A549 (cell line): ENCODE results near the gene YIPF3. TPM values are rescaled to one million over a fixed set of nuclear protein-coding genes. Genes with fewer than 3 reads are reported as not detected.
A peak's percentile ranks its signal among the peaks of the same experiment; 100 is the strongest.

Source experiments
- ATAC-seq, 2 experiments: fragments of 200-7000 bp in 1 of 2; fragments of >200 bp in 1 of 2; cut with Nextera tagmentation in 1 of 2; cut with Tn5 transposase in 1 of 2; 3 replicates each; pipeline versions ENCODE4 v1.8.0 to v1.9.1; 2018 to 2020; ENCODE audit warnings: mild to moderate bottlenecking in 1 of 2, moderate library complexity in 1 of 2
- CTCF ChIA-PET: fragments of 300-600 bp; sonication (Branson Sonifier 250); formaldehyde crosslinking; extraction: SDS; loops from one replicate; lab custom pipeline; 2021; ENCODE audit warnings: antibody characterized with exemption, inconsistent platforms; lab: Yijun Ruan, JAX
- POLR2A ChIA-PET: fragments of 350-600 bp; formaldehyde crosslinking; extraction: SDS; loops from one replicate; lab custom pipeline; 2021; ENCODE audit warnings: antibody characterized with exemption, inconsistent platforms; lab: Yijun Ruan, JAX
- DNase-seq, 2 experiments: peaks; one replicate each; pipeline versions ENCODE4 v3.0.0 to v3.0.0-alpha.2; 2011 to 2016; ENCODE audit warnings: low read depth in 1 of 2, low spot score in 1 of 2
- FAIRE-seq: peaks from 2 replicates; lab custom pipeline; 2011; peaks lifted over from hg19 to GRCh38; lab: Jason Lieb, UNC
- H3K27ac ChIP-seq, 2 experiments: fragments of >200 bp; sonication (Bioruptor Twin); formaldehyde crosslinking; 3 replicates each; pipeline ENCODE4 v1.5.1; 2016 to 2017
- H3K4me1 ChIP-seq: fragments of >200 bp; sonication (Bioruptor Twin); formaldehyde crosslinking; 3 replicates; pipeline ENCODE4 v1.6.1; 2016
- H3K4me2 ChIP-seq: fragments of >200 bp; sonication (Bioruptor Twin); formaldehyde crosslinking; 3 replicates; pipeline ENCODE4 v1.6.1; 2016
- H3K4me3 ChIP-seq: fragments of >200 bp; sonication (Bioruptor Twin); formaldehyde crosslinking; 3 replicates; pipeline ENCODE4 v1.5.1; 2016
- H3K9me3 ChIP-seq: fragments of >200 bp; sonication (Bioruptor Twin); formaldehyde crosslinking; 3 replicates; pipeline ENCODE4 v1.6.1; 2016
- CTCF ChIP-seq: fragments of >200 bp; sonication (Bioruptor Twin); formaldehyde crosslinking; IDR thresholded peaks from 3 replicates; pipeline ENCODE4 v1.5.1; 2016
- E2F6 ChIP-seq: IDR thresholded peaks from 2 replicates; pipeline ENCODE4 v1.6.1; 2012; ENCODE audit warnings: low read depth, borderline replicate concordance
- KDM5A ChIP-seq: fragments of 200-600 bp; sonication (generic); IDR thresholded peaks from 2 replicates; pipeline ENCODE4 v1.6.1; 2016; ENCODE audit warnings: antibody characterized with exemption, mild to moderate bottlenecking
- MAZ ChIP-seq: fragments of 150-350 bp; IDR thresholded peaks from 2 replicates; pipeline ENCODE4 v1.6.1; 2014; ENCODE audit warnings: antibody characterized with exemption, low read depth, low read length, borderline replicate concordance
- PHF8 ChIP-seq: fragments of 200-600 bp; sonication (generic); IDR thresholded peaks from 2 replicates; pipeline ENCODE4 v1.6.1; 2016; ENCODE audit warnings: low read depth, mild to moderate bottlenecking, antibody characterized with exemption, moderate library complexity, borderline replicate concordance
- POLR2AphosphoS2 ChIP-seq: conservative IDR thresholded peaks from 2 replicates; pipeline ENCODE4 v1.6.1; 2012; ENCODE audit warnings: low read length, improper control_type of control experiment, inconsistent platforms
- RAD21 ChIP-seq, 2 experiments: fragments of >200 bp in 1 of 2; sonication (Bioruptor Twin) in 1 of 2; formaldehyde crosslinking in 1 of 2; IDR thresholded peaks in 1 of 2; conservative IDR thresholded peaks in 1 of 2; 2 replicates in 1 of 2; 3 replicates in 1 of 2; pipeline ENCODE4 v1.6.1; 2012 to 2018; ENCODE audit warnings: inconsistent platforms in 1 of 2
- RCOR1 ChIP-seq: fragments of 150-350 bp; IDR thresholded peaks from 2 replicates; pipeline ENCODE4 v1.6.1; 2014; ENCODE audit warnings: antibody characterized with exemption, low read length, low read depth
- SMC3 ChIP-seq: fragments of >200 bp; sonication (Bioruptor Twin); formaldehyde crosslinking; IDR thresholded peaks from 3 replicates; pipeline ENCODE4 v1.6.1; 2018; ENCODE audit warnings: inconsistent platforms
- WGBS: methylation state at CpG from one replicate; pipeline ENCODE4 v1.1.6; 2017; ENCODE audit errors: missing lambda C conversion rate; 5-methylcytosine and 5-hydroxymethylcytosine counted together
- polyA plus RNA-seq, 4 experiments: library from polyadenylated mRNA; depleted of rRNA in 3 of 4; stranded (reverse); fragments of >200 nt; fragmentation: RNase III in 1 of 4; extraction: RNeasy Plus Mini Kit Qiagen cat#74134 plus additional on column Dnase treatment in 1 of 4; gene quantifications; 2 replicates in 3 of 4; 3 replicates in 1 of 4; pipeline ENCODE4 v1.2.3, GENCODE V29; 2011 to 2017
- TF ChIP-seq, protein P1 (sequence below): fragments of 250-450 bp; sonication (Bioruptor Pico); IDR thresholded peaks from 2 replicates; pipeline ENCODE4 v1.5.0; 2021; ENCODE audit warnings: mild to moderate bottlenecking, moderate library complexity, borderline replicate concordance
- TF ChIP-seq, protein P2 (sequence below): IDR thresholded peaks from 2 replicates; pipeline ENCODE4 v1.6.1; 2012
- TF ChIP-seq, protein P3 (sequence below): fragments of 250-450 bp; sonication (Bioruptor Pico); IDR thresholded peaks from 2 replicates; pipeline ENCODE4 v1.5.0; 2020; ENCODE audit warnings: low read depth, mild to moderate bottlenecking, moderate library complexity

The YIPF3 gene
- polyA plus RNA-seq, 2 of the 4 experiments (the other 2 are of a cell fraction): 63.4 to 108 TPM

GRCh38 chr6:43508481-43509141 is 8.1 kb downstream of the YIPF3 start:
- 87% methylated on average over 5 of the region's 8 CpGs for WGBS
- DNase-seq (no peak), ATAC-seq (no peak), FAIRE-seq (no peak)
- Histone ChIP-seq H3K9me3 (no peaks in the 10 kb centered on the region), H3K4me1 (peaks cover 9% of the 10 kb centered on the region), H3K4me2 (no peak overlapping the region), H3K4me3 (no peak overlapping the region), H3K27ac (no peak overlapping the region)
- TF ChIP-seq, protein P1, sequence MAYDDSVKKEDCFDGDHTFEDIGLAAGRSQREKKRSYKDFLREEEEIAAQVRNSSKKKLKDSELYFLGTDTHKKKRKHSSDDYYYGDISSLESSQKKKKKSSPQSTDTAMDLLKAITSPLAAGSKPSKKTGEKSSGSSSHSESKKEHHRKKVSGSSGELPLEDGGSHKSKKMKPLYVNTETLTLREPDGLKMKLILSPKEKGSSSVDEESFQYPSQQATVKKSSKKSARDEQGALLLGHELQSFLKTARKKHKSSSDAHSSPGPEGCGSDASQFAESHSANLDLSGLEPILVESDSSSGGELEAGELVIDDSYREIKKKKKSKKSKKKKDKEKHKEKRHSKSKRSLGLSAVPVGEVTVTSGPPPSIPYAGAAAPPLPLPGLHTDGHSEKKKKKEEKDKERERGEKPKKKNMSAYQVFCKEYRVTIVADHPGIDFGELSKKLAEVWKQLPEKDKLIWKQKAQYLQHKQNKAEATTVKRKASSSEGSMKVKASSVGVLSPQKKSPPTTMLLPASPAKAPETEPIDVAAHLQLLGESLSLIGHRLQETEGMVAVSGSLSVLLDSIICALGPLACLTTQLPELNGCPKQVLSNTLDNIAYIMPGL (CRISPR knock-in tag): no peak
- no peak for TF ChIP-seq POLR2AphosphoS2
- no peak for TF ChIP-seq KDM5A
- no peak for TF ChIP-seq PHF8
- ChIA-PET CTCF (interaction anchor here (1.6 to 5.9 kb wide), 9 partner anchors 13 to 245 kb away, joined by 3 to 79 read pairs (median 22); partner anchors contain the start of genes CRIP3 and DLK2), POLR2A (interaction anchor here (0.8 kb wide), 1 partner anchor 52 kb away, joined by 3 read pairs; no protein-coding TSS in a partner anchor)

DNA sequence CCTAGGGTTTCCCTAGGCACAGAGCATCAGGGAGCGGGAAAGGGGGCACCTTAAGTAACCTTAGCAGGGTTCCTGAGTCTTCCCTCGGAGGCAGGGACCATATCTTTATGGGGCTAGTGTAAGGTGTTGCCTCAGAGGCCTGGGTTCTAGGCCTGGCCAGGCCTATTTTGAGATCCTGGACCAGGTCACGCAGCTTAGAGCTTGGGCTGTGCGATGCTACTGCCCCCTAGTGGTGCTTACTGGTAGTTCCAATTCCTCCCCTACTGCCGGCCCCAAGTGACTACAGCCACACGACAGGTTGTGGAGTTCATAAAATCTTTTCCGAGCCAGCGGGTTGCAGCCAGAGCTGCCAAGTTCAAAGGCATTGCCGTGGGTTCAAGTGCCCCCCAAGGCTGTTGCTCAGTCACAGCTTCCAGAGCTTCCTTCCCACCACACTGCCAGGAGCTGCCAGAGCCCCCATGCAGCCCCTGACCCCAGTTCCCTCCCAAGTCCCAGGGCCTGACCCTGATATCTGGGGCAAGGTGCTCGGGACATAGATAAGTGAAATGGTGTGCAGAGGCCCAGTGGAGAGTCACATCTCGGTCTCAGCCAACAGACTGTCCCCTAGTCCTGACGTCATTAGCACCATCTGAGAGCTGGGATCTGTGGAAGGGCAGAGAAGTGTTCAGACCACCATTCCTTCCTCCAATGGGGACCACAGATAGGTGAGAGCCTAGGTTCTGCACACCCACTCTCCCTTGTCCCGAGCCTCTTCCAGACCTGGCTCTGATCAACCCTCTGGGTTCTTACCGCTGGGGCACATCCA is 9.9 kb downstream of the YIPF3 start:
- DNase-seq: peak; percentile 55 to 83
- H3K4me3 ChIP-seq: no peak overlapping the region
- WGBS: 48% methylated on average over 7 of the region's 14 CpGs
- no peaks in the 10 kb centered on the region for H3K9me3 ChIP-seq
- peaks cover 9% of the 10 kb centered on the region for H3K4me1 ChIP-seq
- TF ChIP-seq, protein P2, sequence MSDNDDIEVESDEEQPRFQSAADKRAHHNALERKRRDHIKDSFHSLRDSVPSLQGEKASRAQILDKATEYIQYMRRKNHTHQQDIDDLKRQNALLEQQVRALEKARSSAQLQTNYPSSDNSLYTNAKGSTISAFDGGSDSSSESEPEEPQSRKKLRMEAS: 0 out of 2 replicates have a peak, but pooled peaks have one; percentile 25
- TF ChIP-seq SMC3: peak; percentile 50
- TF ChIP-seq MAZ: no peak
- TF ChIP-seq RAD21 (conservative IDR thresholded peaks at IDR 0.05 in 1 of 2, IDR thresholded peaks at IDR 0.05 in 1 of 2): peak; percentile 72 to 84
- TF ChIP-seq CTCF: peak; percentile 79
- no peak for TF ChIP-seq E2F6
- ATAC-seq: peak; percentile 62 to 83
- H3K27ac ChIP-seq: no peak overlapping the region
- no peak overlapping the region for H3K4me2 ChIP-seq
- CTCF ChIA-PET: interaction anchor here (0.5 to 5.9 kb wide), 43 partner anchors 10 to 604 kb away, joined by 3 to 79 read pairs (median 5); partner anchors contain the start of genes ABCC10, CRIP3, DLK2 and DNPH1
- POLR2A ChIA-PET: interaction anchor here (0.8 to 1.2 kb wide), 2 partner anchors 49 to 52 kb away, joined by 3 to 5 read pairs; no protein-coding TSS in a partner anchor
- no peak for FAIRE-seq

DNA sequence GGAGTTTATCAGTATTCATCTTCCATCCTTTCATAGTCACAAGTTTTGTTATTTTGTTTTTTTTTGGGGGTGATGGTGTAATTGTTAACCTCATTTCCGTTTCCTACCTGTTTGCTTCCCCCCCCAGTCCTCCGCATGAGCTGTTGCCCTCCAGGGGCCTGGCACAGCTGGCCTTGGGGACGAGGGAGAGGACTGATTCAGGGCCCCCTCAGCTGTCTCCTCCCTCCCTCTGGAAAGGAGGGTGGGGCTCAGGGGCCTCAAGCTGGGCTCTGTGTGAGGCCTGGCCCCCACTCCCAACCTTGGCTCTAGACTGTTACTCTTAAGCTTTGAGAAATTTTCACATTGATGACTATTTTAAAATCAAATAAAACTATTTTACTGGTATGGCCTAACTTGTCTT is 10.6 kb downstream of the YIPF3 start:
- H3K4me2 ChIP-seq: no peak overlapping the region
- POLR2A ChIA-PET: interaction anchor here (0.8 kb wide), 1 partner anchor 52 kb away, joined by 3 read pairs; no protein-coding TSS in a partner anchor
- no peak for DNase-seq
- no peak overlapping the region for H3K27ac ChIP-seq
- CTCF ChIA-PET: interaction anchor here (0.5 to 5.9 kb wide), 34 partner anchors 10 to 452 kb away, joined by 3 to 79 read pairs (median 6); partner anchors contain the start of genes CRIP3, DLK2, DNPH1 and POLR1C
- WGBS: 78% methylated on average over 3 of the region's 3 CpGs
- no peak overlapping the region for H3K4me3 ChIP-seq
- TF ChIP-seq, protein P3, sequence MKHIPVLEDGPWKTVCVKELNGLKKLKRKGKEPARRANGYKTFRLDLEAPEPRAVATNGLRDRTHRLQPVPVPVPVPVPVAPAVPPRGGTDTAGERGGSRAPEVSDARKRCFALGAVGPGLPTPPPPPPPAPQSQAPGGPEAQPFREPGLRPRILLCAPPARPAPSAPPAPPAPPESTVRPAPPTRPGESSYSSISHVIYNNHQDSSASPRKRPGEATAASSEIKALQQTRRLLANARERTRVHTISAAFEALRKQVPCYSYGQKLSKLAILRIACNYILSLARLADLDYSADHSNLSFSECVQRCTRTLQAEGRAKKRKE (CRISPR knock-in tag): no peak
- TF ChIP-seq KDM5A: no peak
- no peak for TF ChIP-seq RCOR1
- TF ChIP-seq, all 56 proteins: peak for 0
- no peak for FAIRE-seq
- ATAC-seq: no peak
- H3K9me3 ChIP-seq: no peaks in the 10 kb centered on the region
- H3K4me1 ChIP-seq: peaks cover 9% of the 10 kb centered on the region
